Astrocyte (in vitro differentiated cells and primary cell): ENCODE results near the gene TNNT3. TPM values are rescaled to one million over a fixed set of nuclear protein-coding genes. Genes with fewer than 3 reads are reported as not detected.

Source experiments
- DNase-seq: peaks from one replicate; pipeline ENCODE4 v3.0.0-alpha.2; 2010; ENCODE audit warnings: low read depth
- FAIRE-seq: peaks from 2 replicates; lab custom pipeline; 2011; peaks lifted over from hg19 to GRCh38; lab: Jason Lieb, UNC
- H2AFZ ChIP-seq: 2 replicates; pipeline ENCODE4 v1.6.0; 2012; ENCODE audit warnings: low read depth, low read length, inconsistent platforms
- H3K27ac ChIP-seq: 2 replicates; pipeline ENCODE4 v1.5.1; 2011; ENCODE audit warnings: low read depth, low read length, inconsistent platforms
- H3K27me3 ChIP-seq: 2 replicates; pipeline ENCODE4 v1.6.0; 2011; ENCODE audit warnings: low read length, inconsistent platforms; ENCODE audit not compliant: insufficient read depth
- H3K36me3 ChIP-seq: 2 replicates; pipeline ENCODE4 v1.5.1; 2011; ENCODE audit warnings: low read length, inconsistent platforms; ENCODE audit not compliant: insufficient read depth
- H3K4me1 ChIP-seq: 2 replicates; pipeline ENCODE4 v1.5.1; 2011; ENCODE audit warnings: low read length, inconsistent platforms; ENCODE audit not compliant: insufficient read depth
- H3K4me2 ChIP-seq: 2 replicates; pipeline ENCODE4 v1.6.0; 2012; ENCODE audit warnings: low read length, inconsistent platforms
- H3K4me3 ChIP-seq: 2 replicates; pipeline ENCODE4 v1.5.1; 2011; ENCODE audit warnings: low read depth, mild to moderate bottlenecking, low read length, inconsistent platforms; ENCODE audit not compliant: insufficient read depth
- H3K79me2 ChIP-seq: 2 replicates; pipeline ENCODE4 v1.6.0; 2012; ENCODE audit warnings: mild to moderate bottlenecking, low read length, inconsistent platforms; ENCODE audit not compliant: insufficient read depth
- H3K9ac ChIP-seq: 2 replicates; pipeline ENCODE4 v1.6.0; 2012; ENCODE audit warnings: mild to moderate bottlenecking, low read length, inconsistent platforms
- H3K9me3 ChIP-seq: 2 replicates; pipeline ENCODE4 v1.5.1; 2012; ENCODE audit warnings: low read depth, mild to moderate bottlenecking, low read length, inconsistent platforms; ENCODE audit not compliant: insufficient read depth
- H4K20me1 ChIP-seq: 2 replicates; pipeline ENCODE4 v1.6.0; 2012; ENCODE audit warnings: low read length, inconsistent platforms; ENCODE audit not compliant: insufficient read depth
- H3K27ac Mint-ChIP-seq: one replicate; pipeline ENCODE4 v1.8.0; 2021; ENCODE audit warnings: mild to moderate bottlenecking, mixed read lengths; ENCODE audit not compliant: unreplicated experiment
- H3K27me3 Mint-ChIP-seq: one replicate; pipeline ENCODE4 v1.8.0; 2021; ENCODE audit warnings: low read depth, mixed read lengths; ENCODE audit not compliant: unreplicated experiment
- H3K36me3 Mint-ChIP-seq: one replicate; pipeline ENCODE4 v1.8.0; 2021; ENCODE audit warnings: low read depth, mixed read lengths; ENCODE audit not compliant: unreplicated experiment
- H3K4me1 Mint-ChIP-seq: one replicate; pipeline ENCODE4 v1.8.0; 2021; ENCODE audit warnings: low read depth, mixed read lengths; ENCODE audit not compliant: unreplicated experiment
- H3K4me3 Mint-ChIP-seq: one replicate; pipeline ENCODE4 v1.8.0; 2021; ENCODE audit warnings: mild to moderate bottlenecking, moderate library complexity, mixed read lengths; ENCODE audit not compliant: unreplicated experiment
- H3K9me3 Mint-ChIP-seq: one replicate; pipeline ENCODE4 v1.8.0; 2021; ENCODE audit warnings: mild to moderate bottlenecking, mixed read lengths; ENCODE audit not compliant: unreplicated experiment
- CTCF ChIP-seq: IDR thresholded peaks from 2 replicates; pipeline ENCODE4 v1.5.1; 2011; ENCODE audit warnings: low read depth, mild to moderate bottlenecking, inconsistent platforms, low read length, moderate library complexity; ENCODE audit not compliant: insufficient read depth
- EZH2 ChIP-seq: IDR thresholded peaks from 2 replicates; pipeline ENCODE4 v1.6.1; 2012; ENCODE audit warnings: mild to moderate bottlenecking, low read length, inconsistent platforms; ENCODE audit not compliant: insufficient read depth
- total RNA-seq: library from RNA; stranded (reverse); gene quantifications from 2 replicates; pipeline ENCODE4 v1.2.1, GENCODE V29; 2021

The TNNT3 gene
- total RNA-seq, 1 donor from 2014 or later: not detected

GRCh38 chr11:1928891-1929541 lies 9.5 kb downstream of the TNNT3 start:
- peaks cover 17% of the 10 kb centered on the region for H3K27me3 Mint-ChIP-seq
- no peak overlapping the region for H3K4me3 ChIP-seq
- no peaks in the 10 kb centered on the region for H3K36me3 Mint-ChIP-seq
- H3K36me3 ChIP-seq: no peaks in the 10 kb centered on the region
- DNase-seq: no peak
- no peak overlapping the region for H3K27ac ChIP-seq
- no peaks in the 10 kb centered on the region for H3K79me2 ChIP-seq
- no peaks in the 10 kb centered on the region for H3K4me1 ChIP-seq
- H4K20me1 ChIP-seq: no peaks in the 10 kb centered on the region
- TF ChIP-seq EZH2: no peak
- TF ChIP-seq CTCF: no peak
- no peaks in the 10 kb centered on the region for H3K9me3 Mint-ChIP-seq
- no peak for FAIRE-seq
- H3K4me1 Mint-ChIP-seq: no peaks in the 10 kb centered on the region
- no peak overlapping the region for H3K27ac Mint-ChIP-seq
- no peak overlapping the region for H3K4me2 ChIP-seq
- no peaks in the 10 kb centered on the region for H3K9me3 ChIP-seq
- H3K4me3 Mint-ChIP-seq: no peak overlapping the region
- H3K27me3 ChIP-seq: no peaks in the 10 kb centered on the region
- no peak overlapping the region for H3K9ac ChIP-seq
- H2AFZ ChIP-seq: no peak overlapping the region

- H3K4me1 ChIP-seq: no peaks in the 10 kb centered on the region
- Mint-ChIP-seq H3K27me3 (peaks cover 22% of the 10 kb centered on the region), H3K4me3 (no peak overlapping the region), H3K9me3 (no peaks in the 10 kb centered on the region), H3K36me3 (no peaks in the 10 kb centered on the region), H3K4me1 (no peaks in the 10 kb centered on the region), H3K27ac (no peak overlapping the region)
- no peak overlapping the region for H2AFZ ChIP-seq
- H3K4me3 ChIP-seq: no peak overlapping the region
- no peaks in the 10 kb centered on the region for H3K79me2 ChIP-seq
- H3K9ac ChIP-seq: no peak overlapping the region
- H3K4me2 ChIP-seq: no peak overlapping the region
- DNase-seq (no peak), FAIRE-seq (no peak)
- H3K9me3 ChIP-seq: no peaks in the 10 kb centered on the region
- H4K20me1 ChIP-seq: no peaks in the 10 kb centered on the region
- no peak overlapping the region for H3K27ac ChIP-seq
- H3K27me3 ChIP-seq: no peaks in the 10 kb centered on the region
- TF ChIP-seq EZH2 (no peak), CTCF (no peak)
- H3K36me3 ChIP-seq: no peaks in the 10 kb centered on the region
These were observed 10.3 kb downstream of the TNNT3 start for GRCh38 chr11:1929621-1930461.

- no peak overlapping the region for H3K27ac ChIP-seq
- no peaks in the 10 kb centered on the region for H3K36me3 Mint-ChIP-seq
- H4K20me1 ChIP-seq: no peaks in the 10 kb centered on the region
- peaks cover 22% of the 10 kb centered on the region for H3K27me3 Mint-ChIP-seq
- H3K4me3 ChIP-seq: no peak overlapping the region
- FAIRE-seq (no peak), DNase-seq (no peak)
- no peaks in the 10 kb centered on the region for H3K9me3 ChIP-seq
- H3K4me3 Mint-ChIP-seq: no peak overlapping the region
- H3K9me3 Mint-ChIP-seq: no peaks in the 10 kb centered on the region
- H3K4me1 ChIP-seq: no peaks in the 10 kb centered on the region
- no peak overlapping the region for H2AFZ ChIP-seq
- H3K4me2 ChIP-seq: no peak overlapping the region
- H3K9ac ChIP-seq: no peak overlapping the region
- H3K27ac Mint-ChIP-seq: no peak overlapping the region
- H3K4me1 Mint-ChIP-seq: no peaks in the 10 kb centered on the region
- no peaks in the 10 kb centered on the region for H3K27me3 ChIP-seq
- TF ChIP-seq CTCF (no peak), EZH2 (no peak)
- no peaks in the 10 kb centered on the region for H3K36me3 ChIP-seq
- no peaks in the 10 kb centered on the region for H3K79me2 ChIP-seq
These were observed 10.9 kb downstream of the TNNT3 start for GRCh38 chr11:1930462-1930830.
